Measurements from ENCODE around the gene PLPP6.

GRCh38 chr9:4678679-4679267, 16.7 kb downstream of the PLPP6 start:
- no peak for TF ChIP-seq CTCF (IDR thresholded peaks at IDR 0.05; ENCODE audit: extremely low read depth in 1 of 2, insufficient read depth in 1 of 2, low read depth in 1 of 2, low read length in 2 of 2)
- no peak for TF ChIP-seq EZH2 (IDR thresholded peaks at IDR 0.05; ENCODE audit: borderline replicate concordance, low read depth, low read length, severe bottlenecking)
